Thyroid gland (tissue), 4 donors: ENCODE data around the gene IL17RD.

Experiments used
- CTCF ChIP-seq, 6 experiments: fragments of 200-600 bp in 3 of 6; fragments of 450-650 bp in 3 of 6; sonication (generic) in 3 of 6; IDR thresholded peaks; one replicate each; pipeline ENCODE4 v1.5.1; 2016 to 2019; ENCODE audit warnings: antibody characterized with exemption in 6 of 6, mild to moderate bottlenecking in 2 of 6, inconsistent platforms in 1 of 6, moderate library complexity in 1 of 6
- POLR2A ChIP-seq, 2 donors: fragments of 450-650 bp; IDR thresholded peaks; one replicate each; pipeline ENCODE4 v1.6.1; 2017; ENCODE audit warnings: antibody characterized with exemption in 2 of 2, mild to moderate bottlenecking in 2 of 2, moderate library complexity in 1 of 2

GRCh38 chr3:57065588-57065987 lies 99.6 kb downstream of the IL17RD start:
- TF ChIP-seq CTCF (IDR thresholded peaks at IDR 0.05) (no peak), POLR2A (IDR thresholded peaks at IDR 0.05) (no peak)
